Astrocyte (in vitro differentiated cells and primary cell): ENCODE results near the gene NCAM1.

ENCODE experiments used
- EZH2 ChIP-seq: IDR thresholded peaks from 2 replicates; pipeline ENCODE4 v1.6.1; 2012; ENCODE audit warnings: mild to moderate bottlenecking, low read length, inconsistent platforms; ENCODE audit not compliant: insufficient read depth
- TF ChIP-seq, protein P1 (sequence below): IDR thresholded peaks from 2 replicates; pipeline ENCODE4 v1.5.1; 2011; ENCODE audit warnings: low read depth, mild to moderate bottlenecking, inconsistent platforms, low read length, moderate library complexity; ENCODE audit not compliant: insufficient read depth

DNA sequence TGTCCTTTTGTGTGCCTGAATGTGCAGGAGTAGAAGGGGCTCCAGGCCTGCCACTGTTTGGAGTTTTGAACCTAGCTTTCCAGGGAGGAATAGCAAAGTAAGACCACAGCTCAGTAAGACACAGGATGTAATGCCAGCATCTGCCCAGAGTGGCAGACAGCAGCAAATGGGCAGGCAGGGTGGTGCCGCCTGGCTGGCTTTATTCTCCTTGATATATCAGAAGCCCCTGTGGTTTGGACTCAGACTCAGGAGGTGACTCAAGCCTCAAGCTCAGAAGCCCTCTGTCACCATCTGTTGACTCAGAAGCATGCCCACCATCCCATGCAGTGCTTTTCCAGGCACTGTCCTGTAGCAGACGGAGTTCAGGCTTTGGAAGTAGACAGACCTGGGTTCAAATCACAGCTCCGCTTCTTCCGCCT is 280.4 kb downstream of the NCAM1 start:
- TF ChIP-seq, protein P1, sequence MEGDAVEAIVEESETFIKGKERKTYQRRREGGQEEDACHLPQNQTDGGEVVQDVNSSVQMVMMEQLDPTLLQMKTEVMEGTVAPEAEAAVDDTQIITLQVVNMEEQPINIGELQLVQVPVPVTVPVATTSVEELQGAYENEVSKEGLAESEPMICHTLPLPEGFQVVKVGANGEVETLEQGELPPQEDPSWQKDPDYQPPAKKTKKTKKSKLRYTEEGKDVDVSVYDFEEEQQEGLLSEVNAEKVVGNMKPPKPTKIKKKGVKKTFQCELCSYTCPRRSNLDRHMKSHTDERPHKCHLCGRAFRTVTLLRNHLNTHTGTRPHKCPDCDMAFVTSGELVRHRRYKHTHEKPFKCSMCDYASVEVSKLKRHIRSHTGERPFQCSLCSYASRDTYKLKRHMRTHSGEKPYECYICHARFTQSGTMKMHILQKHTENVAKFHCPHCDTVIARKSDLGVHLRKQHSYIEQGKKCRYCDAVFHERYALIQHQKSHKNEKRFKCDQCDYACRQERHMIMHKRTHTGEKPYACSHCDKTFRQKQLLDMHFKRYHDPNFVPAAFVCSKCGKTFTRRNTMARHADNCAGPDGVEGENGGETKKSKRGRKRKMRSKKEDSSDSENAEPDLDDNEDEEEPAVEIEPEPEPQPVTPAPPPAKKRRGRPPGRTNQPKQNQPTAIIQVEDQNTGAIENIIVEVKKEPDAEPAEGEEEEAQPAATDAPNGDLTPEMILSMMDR, result no peak
- TF ChIP-seq EZH2, result no peak
